GM19238 (cell line): ENCODE results near the gene CSF1R.
"Not testable (repeated sequence)": the region's sequence is repeated elsewhere in the genome, so short reads cannot be mapped to it uniquely, and the experiment has no call there.

Experiments
- DNase-seq: peaks from one replicate; pipeline ENCODE4 v3.0.0; 2011; ENCODE audit warnings: low spot score; ENCODE audit not compliant: insufficient read length

The CSF1R gene

DNA sequence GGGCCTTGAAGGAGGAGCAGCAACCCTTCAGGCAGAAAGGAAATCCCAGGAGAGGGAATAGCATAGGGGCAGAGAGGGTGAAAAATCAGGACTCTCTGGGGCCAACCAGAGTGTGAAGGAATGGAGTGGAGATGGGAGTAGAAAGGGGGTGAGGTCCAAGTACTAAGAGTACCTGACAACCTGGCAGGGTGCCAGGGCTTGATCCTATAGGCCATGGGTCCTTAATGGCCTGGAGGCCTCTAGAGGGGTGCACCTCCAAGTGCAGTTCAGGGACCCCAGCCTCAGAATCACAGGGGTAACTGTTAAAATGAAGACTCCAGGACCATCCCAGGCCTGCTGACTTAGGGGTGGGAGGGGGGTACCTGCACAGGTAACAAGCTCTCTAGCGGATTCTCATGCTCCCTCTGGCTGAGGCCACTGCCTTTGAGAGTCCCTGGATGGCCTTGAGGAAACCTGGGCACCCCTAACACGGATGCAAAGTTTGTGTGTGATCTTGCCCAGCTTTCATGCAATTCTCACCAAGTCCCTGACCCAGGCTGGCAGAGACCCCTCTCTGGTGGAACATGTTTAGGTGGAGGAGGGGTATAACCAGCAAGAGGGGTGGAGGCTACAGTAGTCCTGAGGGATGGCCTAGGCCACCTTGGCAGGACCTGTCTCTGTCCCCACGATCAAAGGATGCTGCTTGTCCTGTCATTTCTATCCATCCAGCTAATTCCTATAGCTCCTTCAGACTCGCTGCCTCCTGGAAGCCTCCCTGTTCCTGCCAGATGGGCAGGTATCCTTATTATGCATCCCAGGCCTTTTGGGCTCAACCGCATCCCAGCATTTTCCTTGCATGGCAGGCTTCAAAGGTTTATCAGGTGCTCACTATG, 17.6 kb upstream of the CSF1R start:
- DNase-seq = no peak

GRCh38 chr5:150101023-150101422, 14.7 kb upstream of the CSF1R start:
- no peak for DNase-seq

GRCh38 chr5:150097152-150097551, 10.8 kb upstream of the CSF1R start:
- no peak for DNase-seq

GRCh38 chr5:150092159-150092787, 5.9 kb upstream of the CSF1R start:
- no peak for DNase-seq

DNA sequence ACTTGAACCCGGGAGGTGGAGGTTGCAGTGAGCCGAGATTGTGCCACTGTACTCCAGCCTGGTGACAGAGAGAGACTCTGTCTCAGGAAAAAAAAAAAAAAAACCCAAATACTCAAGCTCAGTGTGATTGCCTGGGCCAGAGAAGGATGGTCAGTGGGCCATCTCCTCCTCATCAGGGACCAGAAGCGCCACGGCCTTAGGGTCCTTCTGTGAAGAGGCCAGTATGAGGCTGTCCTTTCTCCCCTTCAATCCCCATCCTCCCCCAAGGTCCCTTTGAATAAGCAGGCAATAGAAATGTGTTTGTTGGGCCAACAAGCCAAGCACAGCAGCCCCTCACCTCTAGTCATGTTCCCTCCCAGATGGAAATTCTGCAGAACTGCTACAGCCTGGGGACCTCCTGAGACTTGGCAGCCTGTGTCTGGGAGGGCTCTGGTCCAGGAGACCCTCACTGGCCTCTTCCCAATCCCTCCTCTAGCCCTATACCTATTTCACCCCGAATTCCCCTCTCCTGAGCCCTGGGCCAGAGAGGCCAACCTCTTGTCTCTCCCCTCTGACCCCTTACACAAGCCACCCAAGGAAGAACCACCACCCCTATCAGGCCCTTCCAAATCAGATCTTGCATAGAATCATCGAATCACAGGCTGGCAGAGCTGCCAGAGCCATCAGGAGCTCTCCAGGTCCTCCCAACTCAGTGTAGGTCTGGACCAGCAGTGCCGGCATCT, 1.0 kb downstream of the CSF1R start:
- no peak for DNase-seq

- not testable (repeated sequence) for DNase-seq
Observed at GRCh38 chr5:150084754-150085153, 1.6 kb downstream of the CSF1R start.

- DNase-seq = no peak
Observed at GRCh38 chr5:150082889-150083288, 3.5 kb downstream of the CSF1R start.

DNA sequence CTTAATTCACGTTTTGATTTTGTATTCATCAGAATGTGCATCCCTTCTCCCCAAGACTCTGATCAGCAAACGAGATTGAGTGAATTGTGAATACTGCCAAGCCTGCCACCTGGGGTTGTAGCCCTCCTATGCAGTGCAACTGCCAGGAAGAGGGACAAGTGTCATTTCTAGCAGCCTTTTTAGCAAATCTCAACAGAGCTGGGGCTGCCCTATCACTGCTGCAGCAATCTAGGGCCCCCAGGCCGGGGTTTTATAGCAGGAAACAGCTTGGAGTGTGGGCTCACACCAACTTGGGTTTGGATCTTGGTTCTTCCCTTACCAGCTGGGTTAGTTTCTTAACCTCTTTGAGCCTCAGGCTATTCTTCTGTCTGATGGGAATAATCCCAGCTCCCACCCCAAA, 4.0 kb downstream of the CSF1R start:
- DNase-seq = no peak

GRCh38 chr5:150081541-150082283, 4.6 kb downstream of the CSF1R start:
- peak; percentile 49 for DNase-seq

DNA sequence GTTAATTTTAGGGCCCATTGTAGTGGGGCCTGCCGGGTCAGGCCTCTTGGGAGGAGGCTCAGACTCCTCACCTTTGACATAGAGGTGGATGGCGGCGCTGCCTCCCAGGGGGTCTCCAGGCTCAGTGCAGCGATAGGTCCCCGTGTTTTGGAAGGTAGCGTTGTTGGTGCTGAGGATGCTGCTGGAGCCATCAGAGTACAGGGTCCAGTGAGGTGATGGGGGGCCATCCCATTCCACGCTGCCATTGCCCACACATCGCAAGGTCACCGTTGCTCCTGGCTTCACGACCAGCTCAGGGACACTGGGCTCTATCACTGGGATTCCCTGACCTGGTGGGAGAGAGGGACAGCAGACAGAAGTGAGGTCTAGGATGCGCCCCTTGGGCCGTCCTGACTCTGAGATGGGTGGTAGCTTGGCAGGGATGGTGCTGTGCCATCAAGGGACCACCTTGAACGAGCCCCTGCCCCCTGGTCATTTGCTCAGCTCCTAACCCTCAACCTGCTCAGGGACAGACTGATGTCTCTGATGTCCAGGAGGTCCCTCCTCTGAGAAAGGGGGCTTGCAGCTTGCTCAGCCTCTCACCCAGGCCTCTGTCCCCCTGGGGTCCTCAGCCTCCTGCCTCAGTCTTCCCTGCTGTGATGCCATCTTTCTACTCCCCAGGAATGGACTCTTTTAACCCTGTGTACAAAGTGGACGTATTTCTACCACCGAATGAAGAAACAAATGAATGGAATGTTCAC, 5.5 kb downstream of the CSF1R start:
- DNase-seq = no peak

DNA sequence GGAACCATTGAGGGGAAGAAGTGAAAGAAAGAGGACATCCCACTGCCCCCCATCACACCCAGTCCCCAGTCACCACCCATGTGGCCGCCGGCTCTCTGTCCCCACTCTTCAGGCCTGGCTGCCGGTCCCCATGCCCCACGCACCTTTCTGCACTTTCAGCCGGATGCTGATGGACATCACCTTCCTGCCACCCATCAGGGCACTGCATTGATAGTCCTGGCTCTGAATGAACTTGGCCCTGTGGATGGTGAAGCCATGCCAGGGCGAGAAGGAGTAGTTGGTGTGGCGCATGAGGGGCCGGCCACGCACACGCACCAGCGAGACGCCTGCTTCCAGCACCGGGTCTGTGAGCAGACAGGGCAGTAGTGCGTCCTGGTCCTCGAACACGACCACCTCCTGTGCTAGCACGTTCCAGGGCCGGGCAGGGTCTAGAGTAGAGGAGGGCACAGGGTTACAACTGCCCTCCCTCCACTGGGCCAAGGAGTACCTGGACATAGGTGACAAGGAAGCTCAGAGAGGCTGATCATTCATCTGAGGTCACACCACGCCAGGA, 6.4 kb downstream of the CSF1R start:
- no peak for DNase-seq

DNA sequence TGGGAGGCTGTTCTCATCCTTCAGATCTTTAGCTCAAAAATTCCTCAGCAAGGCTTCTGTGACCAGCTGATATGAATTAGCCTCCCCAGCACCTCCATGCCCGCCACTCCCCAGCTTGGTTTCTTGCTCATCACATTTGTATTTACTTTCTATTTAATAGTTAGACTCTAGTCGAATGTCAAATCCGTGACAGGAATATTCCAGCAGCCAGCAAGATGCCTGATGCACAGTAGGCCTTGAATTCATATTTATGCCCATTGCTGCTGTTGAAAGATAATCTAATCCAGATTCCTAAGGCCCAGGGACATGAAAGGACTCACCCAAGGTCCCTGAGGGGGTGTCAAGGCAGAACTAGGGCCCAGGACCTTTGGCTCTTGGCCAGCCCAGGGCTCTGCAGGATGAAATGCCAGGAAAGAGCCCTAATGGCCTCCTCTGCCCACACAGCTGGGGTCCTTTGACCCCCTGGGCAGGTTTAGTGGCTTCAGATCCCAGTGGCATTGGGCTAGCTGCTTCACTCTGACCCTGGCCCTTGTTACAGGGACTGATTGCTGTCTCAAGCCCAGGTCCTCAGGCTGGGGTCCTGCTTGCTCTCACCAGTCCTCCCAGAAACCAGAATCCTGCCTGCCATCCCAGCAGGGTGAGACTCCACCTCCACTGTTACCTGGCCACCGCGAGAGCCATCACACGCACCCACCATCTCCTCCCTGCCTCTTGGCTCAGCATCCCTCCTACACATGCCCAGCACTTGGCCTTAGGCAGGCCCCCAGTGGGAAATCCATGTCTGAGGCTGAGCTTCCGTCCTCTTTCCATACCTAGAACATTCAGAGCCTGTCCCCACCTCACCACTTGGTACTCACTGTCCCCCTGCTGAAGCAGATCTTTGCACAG, 7.3 kb downstream of the CSF1R start:
- DNase-seq = no peak

GRCh38 chr5:150077996-150078801, 8.2 kb downstream of the CSF1R start:
- DNase-seq = no peak

DNA sequence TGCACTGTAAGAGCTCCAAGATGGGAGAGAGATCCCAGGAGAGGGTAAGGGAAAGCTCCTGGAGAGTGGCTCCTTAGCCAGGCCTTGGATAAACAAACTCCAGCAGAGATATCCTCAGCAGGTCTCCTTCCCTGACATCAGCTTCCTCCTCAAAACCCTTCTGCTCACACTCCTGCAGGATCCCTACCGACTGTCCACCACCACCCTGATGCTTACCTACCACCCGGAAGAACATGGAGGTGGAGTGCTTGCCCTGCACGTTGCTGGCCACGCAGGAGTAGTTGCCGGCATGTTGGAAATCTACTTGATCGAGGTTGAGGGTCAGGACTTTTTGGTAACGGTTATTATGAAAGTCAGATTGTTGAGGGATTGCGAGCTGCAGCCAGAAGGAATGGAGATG, 9.3 kb downstream of the CSF1R start:
- no peak for DNase-seq

DNA sequence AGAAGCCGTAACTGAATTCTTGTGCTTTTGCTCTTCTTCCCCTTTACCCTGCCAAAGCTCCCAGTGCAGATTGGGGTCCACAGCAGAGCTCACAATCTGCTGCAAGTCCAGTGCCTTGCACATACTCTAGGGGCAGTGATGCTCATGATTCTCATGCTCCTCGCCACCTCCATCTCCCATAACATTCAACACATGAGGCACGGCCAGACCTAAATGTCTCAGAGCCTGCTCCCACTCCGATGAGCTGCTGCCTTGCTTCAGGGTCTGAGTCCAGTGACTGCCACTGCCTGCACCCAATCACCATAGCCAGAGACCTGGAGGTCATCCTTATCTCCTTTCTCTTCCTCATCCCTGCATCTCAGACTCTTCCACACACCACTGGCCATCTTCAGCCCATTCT, 10.5 kb downstream of the CSF1R start:
- no peak for DNase-seq

- DNase-seq = no peak
Observed at GRCh38 chr5:150075233-150075632, 11.1 kb downstream of the CSF1R start.

DNA sequence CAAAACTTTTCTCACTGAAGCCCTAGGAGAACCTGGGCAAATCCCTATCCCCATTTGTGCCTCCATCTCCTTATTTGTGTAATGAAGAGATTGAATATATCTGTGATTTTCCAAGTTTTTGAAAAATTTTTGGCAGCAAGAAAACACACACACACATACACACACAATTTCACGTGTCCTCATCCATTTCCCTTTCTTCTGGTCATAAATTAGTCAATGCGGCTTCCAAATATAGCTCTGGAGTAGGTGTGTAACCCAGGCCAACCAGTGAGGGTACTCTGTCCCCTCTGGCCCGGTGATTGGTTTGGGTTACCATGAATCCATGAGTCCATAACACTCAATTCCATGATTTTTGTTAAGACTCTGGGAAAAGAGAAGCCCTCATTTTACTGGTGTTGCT, 12.7 kb downstream of the CSF1R start:
- no peak for DNase-seq

- no peak for DNase-seq
Observed at GRCh38 chr5:150073086-150073625, 13.2 kb downstream of the CSF1R start.
